Activated B cell treated with CpG ODN at 0.5 μM for 24 hours (primary cell): ENCODE measurements around the gene NME1. TPM values are rescaled to one million over a fixed set of nuclear protein-coding genes. Genes with fewer than 3 reads are reported as not detected.

Experiments
- ATAC-seq: fragments of 200-7000 bp; cut with Tn5 transposase; one replicate; pipeline ENCODE4 v1.10.0; 2021; ENCODE audit warnings: low read depth, mild to moderate bottlenecking, moderate library complexity
- CTCF ChIA-PET: fragments of 350-600 bp; sonication (Branson Sonifier 250); formaldehyde crosslinking; loops from one replicate; lab custom pipeline; 2021; ENCODE audit warnings: antibody characterized with exemption; lab: Charles Lee
- POLR2A ChIA-PET: fragments of 350-600 bp; sonication (Branson Sonifier 250); formaldehyde crosslinking; loops from one replicate; lab custom pipeline; 2021; ENCODE audit warnings: antibody characterized with exemption; lab: Charles Lee
- DNase-seq: peaks from one replicate; pipeline ENCODE4 v3.0.0; 2022
- H3K27ac Mint-ChIP-seq: one replicate; pipeline ENCODE4 v1.8.0; 2020; ENCODE audit warnings: mixed read lengths
- H3K27me3 Mint-ChIP-seq: one replicate; pipeline ENCODE4 v1.8.0; 2021; ENCODE audit warnings: mixed read lengths
- H3K36me3 Mint-ChIP-seq: one replicate; pipeline ENCODE4 v1.8.0; 2021; ENCODE audit warnings: low read depth, mixed read lengths
- H3K4me1 Mint-ChIP-seq: one replicate; pipeline ENCODE4 v1.8.0; 2021; ENCODE audit warnings: mixed read lengths
- H3K4me3 Mint-ChIP-seq: one replicate; pipeline ENCODE4 v1.8.0; 2020; ENCODE audit warnings: mild to moderate bottlenecking, mixed read lengths
- H3K9me3 Mint-ChIP-seq: one replicate; pipeline ENCODE4 v1.8.0; 2020; ENCODE audit warnings: mixed read lengths
- CTCF ChIP-seq: fragments of 200-600 bp; IDR thresholded peaks from one replicate; pipeline ENCODE4 v1.8.0; 2022; ENCODE audit warnings: antibody characterized with exemption, mild to moderate bottlenecking
- intact Hi-C: fragments of 100-400 bp; cut with micrococcal nuclease; formaldehyde crosslinking; loops from one replicate; pipeline ENCODE4 v1.15.1; 2024
- total RNA-seq: library from RNA; stranded (reverse); gene quantifications from 2 replicates; pipeline ENCODE4 v1.2.3, GENCODE V29; 2022

NME1 gene
- total RNA-seq, 1 donor from 2014 or later, result 130 TPM

GRCh38 chr17:51149163-51149562 is 4.2 kb upstream of the NME1 start:
- Mint-ChIP-seq H3K4me1 (no peaks in the 10 kb centered on the region), H3K36me3 (no peaks in the 10 kb centered on the region), H3K27ac (no peak overlapping the region), H3K27me3 (no peaks in the 10 kb centered on the region), H3K4me3 (no peak overlapping the region), H3K9me3 (no peaks in the 10 kb centered on the region)
- CTCF ChIA-PET, result interaction anchor here (5.7 kb wide), 1 partner anchor 147 kb away, joined by 86 read pairs; no protein-coding TSS in a partner anchor
- DNase-seq (no peak), ATAC-seq (no peak)
- intact Hi-C loops, result no loop called here
- TF ChIP-seq CTCF, result no peak
- POLR2A ChIA-PET, result no interaction called here

GRCh38 chr17:51150932-51151331 is 2.4 kb upstream of the NME1 start:
- H3K4me3 Mint-ChIP-seq, result no peak overlapping the region
- H3K4me1 Mint-ChIP-seq, result peaks cover 6% of the 10 kb centered on the region
- peaks cover 4% of the 10 kb centered on the region for H3K36me3 Mint-ChIP-seq
- H3K27me3 Mint-ChIP-seq, result no peaks in the 10 kb centered on the region
- no peak overlapping the region for H3K27ac Mint-ChIP-seq
- DNase-seq (no peak), ATAC-seq (no peak)
- ChIA-PET CTCF (interaction anchor here (1.0 to 5.7 kb wide), 3 partner anchors 28 to 149 kb away, joined by 3 to 86 read pairs (median 4); no protein-coding TSS in a partner anchor), POLR2A (no interaction called here)
- H3K9me3 Mint-ChIP-seq, result no peaks in the 10 kb centered on the region
- no peak for TF ChIP-seq CTCF
- intact Hi-C loops, result no loop called here

- ChIA-PET POLR2A (interaction anchor here (0.8 to 3.9 kb wide), 11 partner anchors 9 to 286 kb away, joined by 3 to 51 read pairs (median 5); partner anchors contain the start of genes NME2, SPAG9 and TOB1), CTCF (interaction anchor here (0.7 to 5.7 kb wide), 16 partner anchors 13 to 300 kb away, joined by 3 to 86 read pairs (median 4); partner anchors contain the start of genes NME2, SPAG9 and TOB1)
- DNase-seq, result no peak
- no peak overlapping the region for H3K4me3 Mint-ChIP-seq
- intact Hi-C loops, result loop anchor here (1.0 to 2.0 kb wide), 9 partner anchors 14 to 605 kb away; partner anchors contain the start of genes ANKRD40, MBTD1, NME2 and SPATA20
- H3K27ac Mint-ChIP-seq, result no peak overlapping the region
- peaks cover 7% of the 10 kb centered on the region for H3K4me1 Mint-ChIP-seq
- no peak for TF ChIP-seq CTCF
- H3K27me3 Mint-ChIP-seq, result no peaks in the 10 kb centered on the region
- peaks cover 21% of the 10 kb centered on the region for H3K36me3 Mint-ChIP-seq
- ATAC-seq, result no peak
- H3K9me3 Mint-ChIP-seq, result no peaks in the 10 kb centered on the region
These were observed 571 bp upstream of the NME1 start for GRCh38 chr17:51152766-51153209.

GRCh38 chr17:51154176-51154575 is 817 bp downstream of the NME1 start:
- no peak for DNase-seq

More at GRCh38 chr17:51154176-51154575, 817 bp downstream of the NME1 start:
- no peak for TF ChIP-seq CTCF
- no peak overlapping the region for H3K27ac Mint-ChIP-seq
- no peak for ATAC-seq
- H3K27me3 Mint-ChIP-seq, result no peaks in the 10 kb centered on the region
- H3K4me1 Mint-ChIP-seq, result peaks cover 7% of the 10 kb centered on the region
- H3K9me3 Mint-ChIP-seq, result no peaks in the 10 kb centered on the region
- no peak overlapping the region for H3K4me3 Mint-ChIP-seq
- ChIA-PET CTCF (interaction anchor here (1.3 to 5.7 kb wide), 2 partner anchors 100 to 152 kb away, joined by 4 to 86 read pairs; no protein-coding TSS in a partner anchor), POLR2A (interaction anchor here (1.3 to 3.9 kb wide), 2 partner anchors 11 to 287 kb away, joined by 23 to 51 read pairs; partner anchors contain the start of genes NME2 and TOB1)
- H3K36me3 Mint-ChIP-seq, result peaks cover 34% of the 10 kb centered on the region
- intact Hi-C loops, result no loop called here
